Skeletal muscle cell (primary cell): ENCODE data around the gene CNIH2.
"Not testable (repeated sequence)": the region's sequence is repeated elsewhere in the genome, so short reads cannot be mapped to it uniquely, and the experiment has no call there.

Experiments
- DNase-seq: peaks from one replicate; pipeline ENCODE4 v3.0.0-alpha.2; 2010; ENCODE audit warnings: low read depth
- H3K4me3 ChIP-seq: 2 replicates; pipeline ENCODE4 v1.5.1; 2011; ENCODE audit warnings: low read depth, mild to moderate bottlenecking, control low read depth, low read length, moderate library complexity

The CNIH2 gene

GRCh38 chr11:66272596-66272995 is 5.4 kb upstream of the CNIH2 start:
- DNase-seq, result no peak
- H3K4me3 ChIP-seq, result no peak overlapping the region

GRCh38 chr11:66274219-66274618 is 3.8 kb upstream of the CNIH2 start:
- DNase-seq, result no peak
- no peak overlapping the region for H3K4me3 ChIP-seq

- no peak for DNase-seq
These were observed 2.6 kb upstream of the CNIH2 start for GRCh38 chr11:66275396-66275795.

GRCh38 chr11:66275984-66276612 is 1.9 kb upstream of the CNIH2 start:
- H3K4me3 ChIP-seq, result no peak overlapping the region
- no peak for DNase-seq

More at GRCh38 chr11:66275396-66275795, 2.6 kb upstream of the CNIH2 start:
- H3K4me3 ChIP-seq, result no peak overlapping the region

GRCh38 chr11:66276619-66277018 is 1.4 kb upstream of the CNIH2 start:
- DNase-seq, H3K4me3 ChIP-seq: not testable (repeated sequence)

GRCh38 chr11:66277064-66277463 is 911 bp upstream of the CNIH2 start:
- H3K4me3 ChIP-seq, DNase-seq: not testable (repeated sequence)

GRCh38 chr11:66278363-66279091 is 552 bp downstream of the CNIH2 start:
- no peak for DNase-seq
- H3K4me3 ChIP-seq, result peak overlapping the region; percentile 38

- no peak for DNase-seq
- H3K4me3 ChIP-seq, result no peak overlapping the region
These were observed 1.2 kb downstream of the CNIH2 start for GRCh38 chr11:66279092-66279734.

- no peak for DNase-seq
- no peak overlapping the region for H3K4me3 ChIP-seq
These were observed 2.5 kb downstream of the CNIH2 start for GRCh38 chr11:66280428-66280827.

GRCh38 chr11:66281001-66281400 is 3.0 kb downstream of the CNIH2 start:
- DNase-seq, result no peak
- no peak overlapping the region for H3K4me3 ChIP-seq

GRCh38 chr11:66281776-66282467 is 3.9 kb downstream of the CNIH2 start:
- DNase-seq, result no peak
- no peak overlapping the region for H3K4me3 ChIP-seq

GRCh38 chr11:66282468-66283455 is 4.8 kb downstream of the CNIH2 start:
- H3K4me3 ChIP-seq, result no peak overlapping the region

GRCh38 chr11:66283461-66284105 is 5.6 kb downstream of the CNIH2 start:
- no peak overlapping the region for H3K4me3 ChIP-seq
- DNase-seq, result no peak

More at GRCh38 chr11:66282468-66283455, 4.8 kb downstream of the CNIH2 start:
- DNase-seq, result peak; percentile 84

GRCh38 chr11:66284526-66285078 is 6.6 kb downstream of the CNIH2 start:
- DNase-seq, result no peak
- no peak overlapping the region for H3K4me3 ChIP-seq

GRCh38 chr11:66285250-66285947 is 7.4 kb downstream of the CNIH2 start:
- no peak for DNase-seq
- no peak overlapping the region for H3K4me3 ChIP-seq

- DNase-seq, result no peak
- H3K4me3 ChIP-seq, result no peak overlapping the region
These were observed 8.7 kb downstream of the CNIH2 start for GRCh38 chr11:66286699-66287098.

- H3K4me3 ChIP-seq, result peak overlapping the region; percentile 85
- no peak for DNase-seq
These were observed 9.4 kb downstream of the CNIH2 start for GRCh38 chr11:66287211-66287888.
